GM12878 (cell line): Measurements from ENCODE around the gene SLC25A43. TPM values are rescaled to one million over a fixed set of nuclear protein-coding genes. Genes with fewer than 3 reads are reported as not detected.
"Not testable (repeated sequence)": the region's sequence is repeated elsewhere in the genome, so short reads cannot be mapped to it uniquely, and the experiment has no call there.

Experiments used
- ATAC-seq: fragments of 200-7000 bp; cut with Tn5 transposase; 3 replicates; pipeline ENCODE4 v1.9.1; 2020; ENCODE audit warnings: mild to moderate bottlenecking, moderate library complexity
- BruUV-seq: library from RNA; stranded (reverse); fragments of 400-500 nt; replicated peaks from 2 replicates; lab custom pipeline; 2021; lab: Mats Ljungman, UMichigan
- CTCF ChIA-PET: fragments of 300-600 bp; sonication (Branson Sonifier 250); formaldehyde crosslinking; extraction: SDS; loops from one replicate; lab custom pipeline; 2021; ENCODE audit warnings: inconsistent platforms; lab: Yijun Ruan, JAX
- POLR2A ChIA-PET: fragments of 350-600 bp; formaldehyde crosslinking; extraction: SDS; loops from one replicate; lab custom pipeline; 2021; ENCODE audit warnings: inconsistent platforms; lab: Charles Lee
- RAD21 ChIA-PET: fragments of 300-600 bp; sonication (Branson Sonifier 250); formaldehyde crosslinking; loops from one replicate; lab custom pipeline; 2023; ENCODE audit warnings: antibody characterized with exemption; ENCODE audit not compliant: unreplicated experiment; lab: Charles Lee
- SMC1A ChIA-PET: fragments of 300-600 bp; sonication (Branson Sonifier 250); formaldehyde crosslinking; loops from one replicate; lab custom pipeline; 2023; ENCODE audit not compliant: unreplicated experiment, uncharacterized antibody; lab: Charles Lee
- DNase-seq: peaks from one replicate; pipeline ENCODE4 v3.0.0-alpha.2; 2011; ENCODE audit warnings: low read depth, low spot score
- FAIRE-seq: peaks from 3 replicates; lab custom pipeline; 2011; peaks lifted over from hg19 to GRCh38; lab: Jason Lieb, UNC
- H2AFZ ChIP-seq: 2 replicates; pipeline ENCODE4 v1.6.0; 2011; ENCODE audit warnings: low read depth, low read length, control low read depth; ENCODE audit not compliant: control insufficient read depth
- H3K27ac ChIP-seq: 2 replicates; pipeline ENCODE4 v1.5.1; 2011; ENCODE audit warnings: control low read depth; ENCODE audit not compliant: control insufficient read depth, insufficient read depth
- H3K27me3 ChIP-seq, 2 experiments: replicated peaks in 1 of 2; 2 replicates each; pipeline versions ENCODE4 v1.6.0 to v1.6.1; 2011; ENCODE audit warnings: low read length in 1 of 2; ENCODE audit not compliant: control insufficient read depth in 2 of 2, insufficient read depth in 2 of 2
- H3K36me3 ChIP-seq, 2 experiments: 2 replicates each; pipeline ENCODE4 v1.5.1; 2011; ENCODE audit warnings: low read length in 1 of 2; ENCODE audit not compliant: control insufficient read depth in 2 of 2, insufficient read depth in 2 of 2
- H3K4me1 ChIP-seq: 2 replicates; pipeline ENCODE4 v1.6.1; 2011; ENCODE audit warnings: mild to moderate bottlenecking, low read length, moderate library complexity, mixed read lengths; ENCODE audit not compliant: control insufficient read depth, insufficient read depth
- H3K4me2 ChIP-seq: 2 replicates; pipeline ENCODE4 v1.6.0; 2011; ENCODE audit warnings: control low read depth; ENCODE audit not compliant: control insufficient read depth, insufficient read depth
- H3K4me3 ChIP-seq: fragments of 200-600 bp; sonication (generic); 2 replicates; pipeline ENCODE4 v1.5.1; 2016
- H3K79me2 ChIP-seq: 2 replicates; pipeline ENCODE4 v1.6.0; 2011; ENCODE audit warnings: low read length; ENCODE audit not compliant: control insufficient read depth, insufficient read depth
- H3K9ac ChIP-seq: 2 replicates; pipeline ENCODE4 v1.8.0; 2011; ENCODE audit warnings: low read length, control low read depth, mixed read lengths; ENCODE audit not compliant: control insufficient read depth, insufficient read depth
- H3K9me3 ChIP-seq: replicated peaks from 3 replicates; pipeline ENCODE4 v1.5.1; 2011; ENCODE audit warnings: mild to moderate bottlenecking, low read length; ENCODE audit not compliant: control insufficient read depth, insufficient read depth
- H4K20me1 ChIP-seq: 2 replicates; pipeline ENCODE4 v1.6.0; 2011; ENCODE audit not compliant: control insufficient read depth, insufficient read depth
- ATF3 ChIP-seq: IDR thresholded peaks from 2 replicates; pipeline ENCODE4 v1.6.1; 2011; ENCODE audit warnings: low read depth, mild to moderate bottlenecking, low read length, moderate library complexity, borderline replicate concordance; ENCODE audit errors: extremely low read depth
- CEBPB ChIP-seq, 2 experiments: fragments of 150-350 bp in 1 of 2; IDR thresholded peaks; 2 replicates each; pipeline ENCODE4 v1.6.1; 2012 to 2014; ENCODE audit warnings: low read depth in 2 of 2, low read length in 2 of 2, borderline replicate concordance in 1 of 2, inconsistent platforms in 1 of 2
- ETV6 ChIP-seq, 2 experiments: fragments of 450-650 bp in 1 of 2; IDR thresholded peaks in 1 of 2; conservative IDR thresholded peaks in 1 of 2; 2 replicates each; pipeline ENCODE4 v1.6.1; 2014; ENCODE audit warnings: antibody characterized with exemption in 1 of 2, borderline replicate concordance in 1 of 2, low read depth in 1 of 2, mild to moderate bottlenecking in 1 of 2, moderate library complexity in 1 of 2
- NFYB ChIP-seq: IDR thresholded peaks from 2 replicates; pipeline ENCODE4 v1.6.1; 2011; ENCODE audit warnings: low read depth, mild to moderate bottlenecking, low read length, improper control_type of control experiment, moderate library complexity; ENCODE audit not compliant: insufficient read depth
- RELA ChIP-seq: fragments of 450-650 bp; IDR thresholded peaks from 2 replicates; pipeline ENCODE4 v1.8.0; 2014; ENCODE audit warnings: borderline replicate concordance; ENCODE audit not compliant: partially characterized antibody
- SUPT20H ChIP-seq: IDR thresholded peaks from 2 replicates; pipeline ENCODE4 v1.6.1; 2011; ENCODE audit warnings: low read depth, mild to moderate bottlenecking, low read length, moderate library complexity, borderline replicate concordance; ENCODE audit not compliant: control insufficient read depth
- WGBS: methylation state at CpG from one replicate; pipeline ENCODE4 v1.1.6; 2016; ENCODE audit warnings: low lambda C conversion rate; ENCODE audit not compliant: insufficient replicate concordance, insufficient coverage; ENCODE audit errors: missing lambda C conversion rate; 5-methylcytosine and 5-hydroxymethylcytosine counted together
- in situ Hi-C: fragments of 300-500 bp; cut with MboI; formaldehyde crosslinking; loops from 9 replicates; pipeline ENCODE4 v1.14.3; 2018; ENCODE audit warnings: mixed read lengths
- intact Hi-C: fragments of 100-400 bp; cut with micrococcal nuclease; formaldehyde crosslinking; loops from one replicate; pipeline ENCODE4 v1.14.2; 2022; ENCODE audit not compliant: unreplicated experiment
- polyA plus RNA-seq, 11 experiments: library from polyadenylated mRNA; depleted of rRNA in 4 of 11; unstranded in 6 of 11; stranded (reverse) in 5 of 11; fragments of >200 nt; fragmentation: Nextera tagmentation in 4 of 11; fragmentation: Illumina TruSeq in 1 of 11; extraction: Ambion mirVana in 4 of 11; extraction: Trizol in 1 of 11; gene quantifications; 1 replicate in 1 of 11; 2 replicates in 10 of 11; pipeline versions ENCODE4 v1.2.1 to v1.2.3, GENCODE V29; 2011 to 2016; ENCODE audit warnings: inconsistent platforms in 2 of 11, missing spikeins in 2 of 11, low read depth in 1 of 11
- total RNA-seq, 4 experiments: library from RNA; depleted of rRNA in 3 of 4; stranded (reverse); fragments of >200 nt in 3 of 4; fragmentation: Illumina TruSeq in 1 of 4; extraction: Trizol in 1 of 4; gene quantifications; 2 replicates each; pipeline versions ENCODE4 v1.2.1 to v1.2.3, GENCODE V29; 2013 to 2021

The SLC25A43 gene
- total and polyA plus RNA-seq, 10 of the 15 experiments (the other 5 are each of a cell fraction or from before 2014, with no cell fraction given), result 2.5 to 13.5 (median 6.8) TPM

- no peak for ATAC-seq
- no peaks in the 10 kb centered on the region for H4K20me1 ChIP-seq
- FAIRE-seq, result no peak
- SMC1A ChIA-PET, result no interaction called here
- no peak overlapping the region for H3K4me2 ChIP-seq
- POLR2A ChIA-PET, result no interaction called here
- H3K9ac ChIP-seq, result no peak overlapping the region
- 34% methylated on average over 6 of the region's 6 CpGs for WGBS
- in situ Hi-C loops, result no loop called here
- no peaks in the 10 kb centered on the region for H3K36me3 ChIP-seq
- DNase-seq, result no peak
- no peak overlapping the region for H2AFZ ChIP-seq
- CTCF ChIA-PET, result no interaction called here
- H3K4me3 ChIP-seq, result no peak overlapping the region
- H3K4me1 ChIP-seq, result no peaks in the 10 kb centered on the region
- TF ChIP-seq CEBPB (IDR thresholded peaks at IDR 0.05; ENCODE audit: borderline replicate concordance in 1 of 2, low read depth in 2 of 2, low read length in 2 of 2) (no peak), SUPT20H (no peak), ETV6 (conservative IDR thresholded peaks at IDR 0.05 in 1 of 2, IDR thresholded peaks at IDR 0.05 in 1 of 2; ENCODE audit: borderline replicate concordance in 1 of 2, low read depth in 1 of 2) (no peak), NFYB (no peak), ATF3 (no peak), RELA (no peak)
- TF ChIP-seq, all 136 proteins: peak for 0
- RAD21 ChIA-PET, result no interaction called here
- no peak overlapping the region for H3K27ac ChIP-seq
- no TSS peak for BruUV-seq
- H3K79me2 ChIP-seq, result no peaks in the 10 kb centered on the region
- intact Hi-C loops, result no loop called here
- H3K27me3 ChIP-seq, result no peaks in the 10 kb centered on the region
- H3K9me3 ChIP-seq, result no peaks in the 10 kb centered on the region
These were observed 35.7 kb upstream of the SLC25A43 start for GRCh38 chrX:119363391-119363790.

GRCh38 chrX:119371861-119372260 is 27.3 kb upstream of the SLC25A43 start:
- H3K4me1 ChIP-seq, FAIRE-seq, H4K20me1 ChIP-seq, in situ Hi-C loops, BruUV-seq, CTCF ChIA-PET, SMC1A ChIA-PET, RAD21 ChIA-PET, H3K36me3 ChIP-seq, H3K9me3 ChIP-seq, H3K4me2 ChIP-seq, H3K27me3 ChIP-seq, H3K79me2 ChIP-seq, H3K4me3 ChIP-seq, DNase-seq, ATAC-seq, H3K27ac ChIP-seq, H2AFZ ChIP-seq, H3K9ac ChIP-seq, intact Hi-C loops: not testable (repeated sequence)
- POLR2A ChIA-PET, result interaction anchor here (0.6 kb wide), 2 partner anchors 10 to 81 kb away, joined by 3 to 6 read pairs; no protein-coding TSS in a partner anchor
- WGBS, result 0% methylated on average over 2 of the region's 2 CpGs
